Measurements from ENCODE around the gene MLST8. TPM values are rescaled to one million over a fixed set of nuclear protein-coding genes. Genes with fewer than 3 reads are reported as not detected.

Gene MLST8
- total RNA-seq, 2 donors from 2014 or later, result 32.4 to 59.0 TPM

DNA sequence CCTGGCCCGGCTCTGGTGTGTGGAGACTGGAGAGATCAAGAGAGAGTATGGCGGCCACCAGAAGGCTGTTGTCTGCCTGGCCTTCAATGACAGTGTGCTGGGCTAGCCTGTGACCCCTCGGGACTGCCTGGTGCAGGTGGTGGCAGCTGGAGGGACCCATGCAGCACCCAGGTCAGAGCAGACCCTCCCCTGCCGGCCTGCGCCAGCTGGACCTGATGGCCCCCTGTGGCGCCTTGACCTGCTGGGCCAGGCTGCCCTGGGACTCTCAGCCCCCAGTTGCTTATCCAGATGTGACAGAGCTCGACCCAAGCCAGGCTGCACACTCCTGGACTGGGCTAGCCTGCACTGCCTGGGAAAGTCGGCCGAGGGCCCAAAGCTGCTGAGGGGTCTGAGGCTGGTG, 3.5 kb downstream of the MLST8 start:
- DNase-seq, result no peak
- 87% methylated on average over 8 of the region's 9 CpGs; no CpG with 5 or more reads in 1 of the 2 donors for WGBS, 2 donors
- H3K27ac ChIP-seq, result no peak overlapping the region
- intact Hi-C loops (cut with DNase I), result no loop called here
- H3K4me3 ChIP-seq, result no peak overlapping the region
- no peaks in the 10 kb centered on the region for H3K27me3 ChIP-seq
- no peak for TF ChIP-seq POLR2A (IDR thresholded peaks at IDR 0.05)
- H3K36me3 ChIP-seq (replicated peaks in 1 of 2; ENCODE audit: insufficient read depth in 1 of 2, low read depth in 2 of 2), result peaks cover 0 to 18% of the 10 kb centered on the region in 2 donors
- ATAC-seq, result no peak
- no peaks in the 10 kb centered on the region for H3K9me3 ChIP-seq
- peaks cover 40% of the 10 kb centered on the region for H3K4me1 ChIP-seq

DNA sequence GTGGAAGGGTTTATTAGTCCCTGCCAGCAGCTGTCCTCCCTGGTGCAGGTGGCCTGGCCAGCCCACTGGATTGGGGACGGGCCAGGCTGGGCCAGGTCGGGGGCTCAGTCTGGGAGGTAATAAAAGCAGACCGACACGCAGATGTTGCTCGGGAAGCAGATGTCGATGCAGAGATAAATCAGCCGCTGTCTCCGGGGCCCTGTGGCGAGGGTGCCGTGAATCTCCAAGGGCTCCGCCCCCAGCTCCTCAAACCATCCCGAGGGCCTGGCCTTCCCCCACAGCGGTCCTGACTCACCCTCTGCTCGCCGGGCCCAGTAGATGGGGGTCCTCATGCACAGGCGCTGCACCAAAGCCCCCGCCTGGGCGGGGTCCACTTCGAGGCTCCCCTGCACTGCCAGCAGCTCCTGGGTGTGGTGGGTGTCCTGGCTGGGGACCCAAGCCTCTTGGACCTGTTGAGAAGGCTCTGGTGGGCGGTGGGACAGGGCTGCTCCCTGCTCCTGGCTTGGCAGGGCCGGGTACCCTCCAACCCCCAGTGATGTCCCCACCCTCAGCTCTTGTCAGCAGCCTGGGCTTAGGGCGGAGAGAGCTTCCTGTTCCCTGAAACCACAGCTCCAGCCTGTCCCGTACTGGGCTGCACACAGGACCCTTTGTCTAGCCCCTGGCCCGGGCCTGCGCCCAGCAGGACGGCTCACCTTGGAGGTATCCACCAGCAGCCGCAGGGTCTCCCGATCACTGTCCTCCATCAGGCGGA, 4.2 kb downstream of the MLST8 start:
- peaks cover 0 to 18% of the 10 kb centered on the region in 2 donors for H3K36me3 ChIP-seq (replicated peaks in 1 of 2; ENCODE audit: insufficient read depth in 1 of 2, low read depth in 2 of 2)
- 85% methylated on average over 20 of the region's 29 CpGs; no CpG with 5 or more reads in 1 of the 2 donors for WGBS, 2 donors
- peaks cover 43% of the 10 kb centered on the region for H3K4me1 ChIP-seq
- H3K27me3 ChIP-seq, result no peaks in the 10 kb centered on the region
- ATAC-seq, result no peak
- no peak for TF ChIP-seq POLR2A (IDR thresholded peaks at IDR 0.05)
- TF ChIP-seq, protein P1, sequence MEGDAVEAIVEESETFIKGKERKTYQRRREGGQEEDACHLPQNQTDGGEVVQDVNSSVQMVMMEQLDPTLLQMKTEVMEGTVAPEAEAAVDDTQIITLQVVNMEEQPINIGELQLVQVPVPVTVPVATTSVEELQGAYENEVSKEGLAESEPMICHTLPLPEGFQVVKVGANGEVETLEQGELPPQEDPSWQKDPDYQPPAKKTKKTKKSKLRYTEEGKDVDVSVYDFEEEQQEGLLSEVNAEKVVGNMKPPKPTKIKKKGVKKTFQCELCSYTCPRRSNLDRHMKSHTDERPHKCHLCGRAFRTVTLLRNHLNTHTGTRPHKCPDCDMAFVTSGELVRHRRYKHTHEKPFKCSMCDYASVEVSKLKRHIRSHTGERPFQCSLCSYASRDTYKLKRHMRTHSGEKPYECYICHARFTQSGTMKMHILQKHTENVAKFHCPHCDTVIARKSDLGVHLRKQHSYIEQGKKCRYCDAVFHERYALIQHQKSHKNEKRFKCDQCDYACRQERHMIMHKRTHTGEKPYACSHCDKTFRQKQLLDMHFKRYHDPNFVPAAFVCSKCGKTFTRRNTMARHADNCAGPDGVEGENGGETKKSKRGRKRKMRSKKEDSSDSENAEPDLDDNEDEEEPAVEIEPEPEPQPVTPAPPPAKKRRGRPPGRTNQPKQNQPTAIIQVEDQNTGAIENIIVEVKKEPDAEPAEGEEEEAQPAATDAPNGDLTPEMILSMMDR (IDR thresholded peaks at IDR 0.05), result no peak
- no peak overlapping the region for H3K27ac ChIP-seq
- H3K4me3 ChIP-seq, result no peak overlapping the region
- DNase-seq, result no peak
- intact Hi-C loops (cut with DNase I), result no loop called here
- H3K9me3 ChIP-seq, result no peaks in the 10 kb centered on the region

DNA sequence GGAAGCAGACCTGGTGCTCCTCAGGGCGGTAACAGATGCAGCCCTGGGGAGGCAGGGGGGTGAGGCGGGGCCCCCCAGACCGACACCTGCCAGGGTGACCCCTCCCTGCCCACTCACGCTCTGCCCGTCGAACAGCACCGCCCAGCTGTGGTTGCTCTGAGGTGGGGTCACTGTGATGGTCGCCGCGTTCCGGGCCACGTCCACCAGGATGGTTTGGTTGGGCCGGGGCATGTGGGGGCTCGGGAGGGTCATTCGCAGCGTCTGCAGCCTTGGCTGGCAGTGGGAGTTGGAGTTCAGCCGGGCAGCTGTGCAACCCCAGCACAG, 4.7 kb downstream of the MLST8 start:
- no peak for TF ChIP-seq POLR2A (IDR thresholded peaks at IDR 0.05)
- TF ChIP-seq, protein P1 (IDR thresholded peaks at IDR 0.05), result no peak
- H3K9me3 ChIP-seq, result no peaks in the 10 kb centered on the region
- intact Hi-C loops (cut with DNase I), result no loop called here
- H3K27me3 ChIP-seq, result no peaks in the 10 kb centered on the region
- peaks cover 38% of the 10 kb centered on the region for H3K4me1 ChIP-seq
- no peak overlapping the region for H3K4me3 ChIP-seq
- DNase-seq (no peak), ATAC-seq (no peak)
- H3K27ac ChIP-seq, result no peak overlapping the region
- 95% methylated on average over 14 of the region's 17 CpGs; no CpG with 5 or more reads in 1 of the 2 donors for WGBS, 2 donors
- H3K36me3 ChIP-seq (replicated peaks in 1 of 2; ENCODE audit: insufficient read depth in 1 of 2, low read depth in 2 of 2), result peaks cover 0 to 18% of the 10 kb centered on the region in 2 donors

DNA sequence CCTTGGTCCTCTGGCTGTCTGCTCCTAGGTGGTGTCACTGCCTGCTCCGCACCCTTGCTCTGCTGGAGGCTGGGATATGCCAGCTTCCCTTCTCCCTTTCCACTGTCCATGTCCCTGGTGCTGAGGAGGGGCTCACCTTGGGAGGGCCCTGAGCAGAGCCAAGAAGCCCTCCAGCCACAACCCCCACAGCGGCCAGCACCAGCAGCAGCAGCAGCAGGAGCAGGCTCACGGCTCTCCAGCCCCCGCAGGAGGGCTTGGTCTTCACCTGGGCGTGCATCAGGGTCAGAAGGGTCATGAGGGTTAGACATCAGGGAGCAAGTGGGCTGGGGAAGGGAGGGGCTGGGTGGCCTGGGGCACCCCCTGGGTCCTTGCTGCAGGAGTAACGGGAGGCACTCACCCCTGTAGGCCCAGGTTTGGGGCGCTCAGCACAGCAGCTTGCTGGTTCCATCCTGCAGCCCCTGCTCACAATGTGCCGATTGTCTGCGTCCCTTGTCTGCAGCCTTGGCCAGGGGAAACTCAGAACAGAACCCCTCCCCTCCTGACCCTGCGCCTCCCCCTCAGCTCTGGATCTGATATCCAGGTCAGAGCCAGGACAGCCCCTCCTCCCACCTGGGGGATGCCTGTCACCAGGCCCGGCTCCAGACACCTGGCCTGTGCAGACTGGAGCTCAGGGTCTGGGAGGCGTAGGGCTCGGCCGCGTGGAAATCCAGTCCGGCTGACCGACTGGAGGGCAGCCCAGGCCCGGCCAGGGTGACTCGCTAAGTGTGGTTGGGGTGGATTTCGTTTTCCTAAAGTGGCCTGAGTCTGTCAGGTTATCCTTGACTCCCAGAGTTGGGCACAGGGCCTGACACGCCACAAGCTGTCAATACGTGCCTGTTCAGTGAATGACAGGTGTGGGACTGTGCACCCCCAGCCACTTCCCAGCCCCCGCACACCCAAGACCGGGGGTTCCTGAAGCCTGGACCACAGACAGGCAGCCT, 5.4 kb downstream of the MLST8 start, which contains the start of gene BRICD5:
TSS of gene BRICD5 (minus strand) at position 478 of the 980 bp plus-strand sequence. CDS start at position 448, 30 bp downstream.
- Histone ChIP-seq H3K4me1 (peaks cover 38% of the 10 kb centered on the region), H3K36me3 (replicated peaks in 1 of 2; ENCODE audit: insufficient read depth in 1 of 2, low read depth in 2 of 2) (peaks cover 0 to 18% of the 10 kb centered on the region in 2 donors)
- WGBS, 2 donors, result 67 to 74% methylated on average over 15 to 24 of the region's 24 CpGs

DNA sequence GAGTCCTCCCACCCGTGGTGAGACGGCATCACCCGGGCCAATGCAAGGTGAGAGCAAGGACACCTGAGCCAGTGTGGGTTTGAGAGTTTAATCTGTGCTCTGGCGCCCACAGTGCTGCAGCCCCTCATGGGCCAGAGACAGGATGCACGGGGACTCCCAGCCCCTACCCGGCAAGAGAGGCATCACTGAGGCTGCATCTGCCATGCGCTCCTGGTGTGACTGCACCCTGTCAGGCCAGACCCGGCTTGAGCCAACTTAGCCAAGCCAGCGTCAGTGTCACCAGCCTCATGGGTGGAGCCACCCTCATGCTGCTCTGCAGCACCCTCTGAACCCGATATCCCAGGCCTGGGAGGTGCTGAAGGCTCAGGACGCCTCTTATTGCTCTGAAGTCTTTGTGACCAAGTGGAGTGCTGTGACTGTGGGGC, 6.7 kb downstream of the MLST8 start:
- no peak for ATAC-seq
- Histone ChIP-seq H3K9me3 (no peaks in the 10 kb centered on the region), H3K4me3 (no peak overlapping the region), H3K27me3 (no peaks in the 10 kb centered on the region), H3K36me3 (replicated peaks in 1 of 2; ENCODE audit: insufficient read depth in 1 of 2, low read depth in 2 of 2) (peaks cover 0 to 16% of the 10 kb centered on the region in 2 donors), H3K4me1 (peaks cover 26% of the 10 kb centered on the region), H3K27ac (peak overlapping the region; percentile 25 to 70 (median 52))
- DNase-seq, result no peak
- 64 to 79% methylated on average over 3 to 11 of the region's 11 CpGs for WGBS, 2 donors
- intact Hi-C loops (cut with DNase I), result no loop called here
- TF ChIP-seq POLR2A (IDR thresholded peaks at IDR 0.05), result no peak
- TF ChIP-seq, protein P1 (IDR thresholded peaks at IDR 0.05), result no peak

More for the DNA sequence above, 5.4 kb downstream of the MLST8 start, which contains the start of gene BRICD5:
- H3K27me3 ChIP-seq, result no peaks in the 10 kb centered on the region
- no peak within 1 kb of the TSS for H3K4me3 ChIP-seq
- ATAC-seq (no peak), DNase-seq (no peak)
- peak within 1 kb of the TSS in 1 of 4 donors; percentile 63 for H3K27ac ChIP-seq
- intact Hi-C loops (cut with DNase I), result no loop called here
- no peaks in the 10 kb centered on the region for H3K9me3 ChIP-seq
- TF ChIP-seq POLR2A (IDR thresholded peaks at IDR 0.05), result no peak

Data from body of pancreas (tissue), 4 donors.